Keratinocyte (primary cell): ENCODE results near the gene NAT9. TPM values are rescaled to one million over a fixed set of nuclear protein-coding genes. Genes with fewer than 3 reads are reported as not detected.

Experiments
- DNase-seq: peaks from one replicate; pipeline ENCODE4 v3.0.0-alpha.2; 2011; ENCODE audit warnings: low read depth, missing footprints, low spot score
- FAIRE-seq: peaks from 2 replicates; lab custom pipeline; 2011; peaks lifted over from hg19 to GRCh38; lab: Jason Lieb, UNC
- H2AFZ ChIP-seq: 2 replicates; pipeline ENCODE4 v1.6.0; 2012; ENCODE audit warnings: low read length, control low read depth, inconsistent platforms; ENCODE audit not compliant: control insufficient read depth
- H3K27ac ChIP-seq: 2 replicates; pipeline ENCODE4 v1.5.1; 2011; ENCODE audit warnings: low read length; ENCODE audit not compliant: control insufficient read depth, insufficient read depth
- H3K27me3 ChIP-seq: 3 replicates; pipeline ENCODE4 v1.6.0; 2011; ENCODE audit warnings: low read length; ENCODE audit not compliant: control insufficient read depth, insufficient read depth; ENCODE audit errors: extremely low read depth
- H3K36me3 ChIP-seq, 2 experiments: 2 replicates in 1 of 2; 3 replicates in 1 of 2; pipeline ENCODE4 v1.5.1; 2011; ENCODE audit warnings: low read length in 2 of 2, mild to moderate bottlenecking in 1 of 2; ENCODE audit not compliant: control insufficient read depth in 2 of 2, insufficient read depth in 2 of 2; ENCODE audit errors: extremely low read depth in 1 of 2
- H3K4me1 ChIP-seq: 3 replicates; pipeline ENCODE4 v1.5.1; 2011; ENCODE audit warnings: low read length; ENCODE audit not compliant: control insufficient read depth, insufficient read depth; ENCODE audit errors: extremely low read depth
- H3K4me2 ChIP-seq: 3 replicates; pipeline ENCODE4 v1.6.0; 2011; ENCODE audit warnings: low read depth, low read length; ENCODE audit not compliant: control insufficient read depth, insufficient read depth; ENCODE audit errors: extremely low read depth
- H3K4me3 ChIP-seq, 3 experiments: fragments of 200-600 bp in 1 of 3; sonication (generic) in 1 of 3; 2 replicates in 2 of 3; 3 replicates in 1 of 3; pipeline ENCODE4 v1.5.1; 2011 to 2016; ENCODE audit warnings: low read length in 3 of 3, mild to moderate bottlenecking in 3 of 3, control low read depth in 2 of 3, inconsistent platforms in 1 of 3, low read depth in 1 of 3, mixed read lengths in 1 of 3, mixed run types in 1 of 3, moderate library complexity in 1 of 3; ENCODE audit not compliant: control insufficient read depth in 2 of 3, insufficient read depth in 2 of 3; ENCODE audit errors: extremely low read depth in 1 of 3
- H3K79me2 ChIP-seq: 2 replicates; pipeline ENCODE4 v1.6.0; 2012; ENCODE audit warnings: low read length; ENCODE audit not compliant: control insufficient read depth, insufficient read depth
- H3K9ac ChIP-seq: 3 replicates; pipeline ENCODE4 v1.6.0; 2011; ENCODE audit warnings: low read length; ENCODE audit not compliant: control insufficient read depth, insufficient read depth; ENCODE audit errors: extremely low read depth
- H3K9me1 ChIP-seq: 3 replicates; pipeline ENCODE4 v1.6.0; 2011; ENCODE audit warnings: low read length; ENCODE audit not compliant: control insufficient read depth, insufficient read depth; ENCODE audit errors: extremely low read depth
- H3K9me3 ChIP-seq: 2 replicates; pipeline ENCODE4 v1.5.1; 2012; ENCODE audit warnings: low read depth, low read length; ENCODE audit not compliant: control insufficient read depth
- H4K20me1 ChIP-seq: 3 replicates; pipeline ENCODE4 v1.6.0; 2011; ENCODE audit warnings: low read length; ENCODE audit not compliant: control insufficient read depth, insufficient read depth; ENCODE audit errors: extremely low read depth
- CTCF ChIP-seq, 3 experiments: IDR thresholded peaks in 1 of 3; conservative IDR thresholded peaks in 1 of 3; optimal IDR thresholded peaks in 1 of 3; 2 replicates in 2 of 3; 3 replicates in 1 of 3; pipeline versions ENCODE3 to v1.5.1; 2011; ENCODE audit warnings: low read length in 3 of 3, mild to moderate bottlenecking in 3 of 3, moderate library complexity in 2 of 3, control low read depth in 1 of 3, inconsistent platforms in 1 of 3; ENCODE audit not compliant: insufficient read depth in 2 of 3; ENCODE audit errors: extremely low read depth in 1 of 3
- EZH2 ChIP-seq: IDR thresholded peaks from one replicate; pipeline ENCODE4 v1.6.1; 2012; ENCODE audit warnings: inconsistent platforms, mild to moderate bottlenecking, low read length, moderate library complexity
- dilution Hi-C: fragments of 300-500 bp; cut with MboI; formaldehyde crosslinking; loops from one replicate; pipeline ENCODE4 v1.7.0; 2020; ENCODE audit warnings: low sequenced_read_pairs; ENCODE audit not compliant: extremely low pct_ligation_motif_present
- polyA plus RNA-seq, 5 experiments: library from polyadenylated mRNA; depleted of rRNA in 3 of 5; stranded (reverse) in 3 of 5; stranded (forward) in 1 of 5; unstranded in 1 of 5; fragments of >200 nt; gene quantifications; 1 replicate in 1 of 5; 2 replicates in 3 of 5; 3 replicates in 1 of 5; pipeline versions ENCODE4 v1.2.1 to v1.2.3, GENCODE V29; 2011 to 2012; ENCODE audit warnings: missing spikeins in 2 of 5, low read depth in 1 of 5, low replicate concordance in 1 of 5

Gene NAT9
- polyA plus RNA-seq, 1 donor (not counting 4 experiments of a cell fraction or from before 2014, with no cell fraction given): 34.6 TPM

DNA sequence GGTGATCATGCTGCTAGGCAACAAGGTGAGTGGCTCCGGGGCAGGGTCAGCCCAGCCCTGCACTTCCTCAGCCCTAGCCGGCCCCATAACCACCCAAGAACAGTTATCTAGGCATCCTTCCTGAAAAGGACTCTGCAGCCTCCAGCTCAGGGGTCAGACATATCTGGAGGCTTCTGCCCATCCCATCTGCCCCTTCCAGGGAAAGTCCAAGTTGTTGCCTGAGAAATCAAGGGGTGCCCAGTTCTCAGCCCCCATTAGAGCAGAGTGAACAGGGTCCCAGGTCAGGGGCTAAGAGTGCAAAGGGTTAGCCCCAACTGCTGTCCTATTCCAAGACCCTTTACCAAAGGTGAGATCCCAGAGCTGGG lies 31.8 kb downstream of the NAT9 start:
- H3K9me1 ChIP-seq: no peaks in the 10 kb centered on the region
- dilution Hi-C loops: no loop called here

DNA sequence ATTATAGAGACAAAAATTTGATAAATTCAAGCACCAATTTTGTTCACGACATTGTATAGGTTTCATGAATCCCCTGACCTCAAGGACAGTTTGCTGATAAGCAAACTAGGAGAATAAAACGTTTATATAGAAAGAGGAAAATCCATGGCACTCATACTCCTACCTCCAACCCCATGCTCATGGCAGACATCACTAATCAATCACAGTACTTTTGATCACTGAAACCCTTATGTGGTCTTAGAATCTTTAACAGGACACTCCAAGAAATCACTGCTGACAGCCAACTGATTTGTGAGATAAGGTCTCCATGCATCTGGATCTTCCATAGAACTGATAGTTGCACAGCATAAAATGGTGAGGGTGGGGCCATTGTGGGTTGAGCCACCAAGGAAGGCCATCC lies 32.4 kb downstream of the NAT9 start:
- H3K9me3 ChIP-seq: no peaks in the 10 kb centered on the region
- H3K27ac ChIP-seq: no peak overlapping the region
- H3K9ac ChIP-seq: no peak overlapping the region
- FAIRE-seq: no peak
- H3K9me1 ChIP-seq: no peaks in the 10 kb centered on the region
- no peak overlapping the region for H3K4me3 ChIP-seq
- H3K79me2 ChIP-seq: peaks cover 2% of the 10 kb centered on the region
- peaks cover 2% of the 10 kb centered on the region for H4K20me1 ChIP-seq
- no peak overlapping the region for H2AFZ ChIP-seq
- H3K4me2 ChIP-seq: no peak overlapping the region
- no peak for TF ChIP-seq CTCF (optimal IDR thresholded peaks at IDR 0.05 in 1 of 3, IDR thresholded peaks at IDR 0.05 in 1 of 3, conservative IDR thresholded peaks at IDR 0.05 in 1 of 3; ENCODE audit: extremely low read depth in 1 of 3, insufficient read depth in 2 of 3, low read length in 3 of 3)
- no peak for TF ChIP-seq EZH2
- peaks cover 4% of the 10 kb centered on the region for H3K4me1 ChIP-seq
- H3K27me3 ChIP-seq: peaks cover 13% of the 10 kb centered on the region
- H3K36me3 ChIP-seq: no peaks in the 10 kb centered on the region
- dilution Hi-C loops: no loop called here
- no peak for DNase-seq

More for the DNA sequence above, 31.8 kb downstream of the NAT9 start:
- Histone ChIP-seq H3K79me2 (peaks cover 8% of the 10 kb centered on the region), H3K27ac (no peak overlapping the region), H4K20me1 (peaks cover 2% of the 10 kb centered on the region), H3K4me1 (peaks cover 4% of the 10 kb centered on the region), H3K9me3 (no peaks in the 10 kb centered on the region), H3K36me3 (no peaks in the 10 kb centered on the region), H3K4me3 (no peak overlapping the region), H2AFZ (no peak overlapping the region), H3K4me2 (peak overlapping the region; percentile 74), H3K27me3 (peaks cover 8% of the 10 kb centered on the region), H3K9ac (no peak overlapping the region)
- FAIRE-seq (no peak), DNase-seq (no peak)
- TF ChIP-seq EZH2 (no peak), CTCF (optimal IDR thresholded peaks at IDR 0.05 in 1 of 3, IDR thresholded peaks at IDR 0.05 in 1 of 3, conservative IDR thresholded peaks at IDR 0.05 in 1 of 3; ENCODE audit: extremely low read depth in 1 of 3, insufficient read depth in 2 of 3, low read length in 3 of 3) (no peak)
